GM23338 (cell line): ENCODE results near the gene SUN5. TPM values are rescaled to one million over a fixed set of nuclear protein-coding genes. Genes with fewer than 3 reads are reported as not detected.

Source experiments
- ATAC-seq: fragments of 200-7000 bp; cut with Tn5 transposase; 3 replicates; pipeline ENCODE4 v1.9.1; 2020
- DNase-seq: peaks from one replicate; pipeline ENCODE4 v3.0.0-alpha.2; 2015; ENCODE audit warnings: low spot score
- H2AFZ ChIP-seq: fragments of 200-600 bp; sonication (generic); 2 replicates; pipeline ENCODE4 v1.8.0; 2016; ENCODE audit warnings: antibody characterized with exemption, mild to moderate bottlenecking, moderate library complexity
- H3F3A ChIP-seq: fragments of 200-600 bp; sonication (generic); replicated peaks from 2 replicates; pipeline ENCODE4 v1.8.0; 2017; ENCODE audit warnings: antibody characterized with exemption, mixed run types, low read depth
- H3K27ac ChIP-seq: fragments of 200-600 bp; sonication (generic); 2 replicates; pipeline ENCODE4 v1.6.1; 2016; ENCODE audit warnings: low read depth
- H3K27me3 ChIP-seq: fragments of 200-600 bp; sonication (generic); 2 replicates; pipeline ENCODE4 v1.8.0; 2016; ENCODE audit warnings: mild to moderate bottlenecking, mixed run types, moderate library complexity; ENCODE audit not compliant: insufficient read depth
- H3K36me3 ChIP-seq: fragments of 200-600 bp; sonication (generic); 2 replicates; pipeline ENCODE4 v1.8.0; 2016; ENCODE audit warnings: mild to moderate bottlenecking; ENCODE audit not compliant: insufficient read depth
- H3K4me1 ChIP-seq: fragments of 200-600 bp; sonication (generic); 2 replicates; pipeline ENCODE4 v1.8.0; 2016; ENCODE audit warnings: mild to moderate bottlenecking, moderate library complexity; ENCODE audit not compliant: insufficient read depth
- H3K4me2 ChIP-seq: fragments of 200-600 bp; sonication (generic); 2 replicates; pipeline ENCODE4 v1.7.1; 2017; ENCODE audit warnings: mixed run types
- H3K4me3 ChIP-seq: fragments of 200-600 bp; sonication (generic); 2 replicates; pipeline ENCODE4 v1.6.1; 2016; ENCODE audit warnings: mixed run types
- H3K79me2 ChIP-seq: fragments of 200-600 bp; sonication (generic); replicated peaks from 2 replicates; pipeline ENCODE4 v1.8.0; 2017; ENCODE audit warnings: mild to moderate bottlenecking; ENCODE audit not compliant: insufficient read depth
- H3K9me2 ChIP-seq: fragments of 200-600 bp; sonication (generic); 2 replicates; pipeline ENCODE4 v1.8.0; 2017; ENCODE audit not compliant: insufficient read depth
- H4K20me1 ChIP-seq: fragments of 200-600 bp; sonication (generic); replicated peaks from 2 replicates; pipeline ENCODE4 v1.8.0; 2017; ENCODE audit warnings: mild to moderate bottlenecking; ENCODE audit not compliant: insufficient read depth
- H3K27ac Mint-ChIP-seq: 2 replicates; pipeline ENCODE4 v1.8.0; 2020; ENCODE audit warnings: inconsistent platforms, mild to moderate bottlenecking, moderate library complexity, mixed read lengths
- H3K27me3 Mint-ChIP-seq: 3 replicates; pipeline ENCODE4 v1.8.0; 2022; ENCODE audit warnings: low read depth, mild to moderate bottlenecking, moderate library complexity, mixed read lengths, inconsistent platforms; ENCODE audit not compliant: insufficient read depth, poor library complexity
- H3K36me3 Mint-ChIP-seq: 3 replicates; pipeline ENCODE4 v1.8.0; 2021; ENCODE audit warnings: low read depth, mild to moderate bottlenecking, inconsistent platforms, moderate library complexity, mixed read lengths
- H3K4me1 Mint-ChIP-seq: 3 replicates; pipeline ENCODE4 v1.8.0; 2020; ENCODE audit warnings: mild to moderate bottlenecking, inconsistent platforms, mixed read lengths
- H3K4me3 Mint-ChIP-seq: 3 replicates; pipeline ENCODE4 v1.8.0; 2021; ENCODE audit warnings: moderate library complexity, mild to moderate bottlenecking, inconsistent platforms, mixed read lengths
- H3K9me3 Mint-ChIP-seq: 3 replicates; pipeline ENCODE4 v1.8.0; 2020; ENCODE audit warnings: moderate library complexity, mild to moderate bottlenecking, inconsistent platforms, mixed read lengths
- CTCF ChIP-seq, 2 experiments: fragments of 200-600 bp in 1 of 2; sonication (generic) in 1 of 2; conservative IDR thresholded peaks; 2 replicates each; pipeline versions ENCODE4 v1.5.1 to v1.6.1; 2016 to 2017; ENCODE audit warnings: antibody characterized with exemption in 2 of 2, low read depth in 2 of 2, mild to moderate bottlenecking in 2 of 2, moderate library complexity in 1 of 2
- ETS1 ChIP-seq: IDR thresholded peaks from 2 replicates; pipeline ENCODE4 v1.6.1; 2016; ENCODE audit warnings: antibody characterized with exemption
- EZH2 ChIP-seq: fragments of 200-600 bp; sonication (generic); IDR thresholded peaks from one replicate; pipeline ENCODE4 v1.8.0; 2017; ENCODE audit warnings: antibody characterized with exemption, mild to moderate bottlenecking, low read depth; ENCODE audit not compliant: unreplicated experiment
- EZH2phosphoT487 ChIP-seq: fragments of 200-600 bp; sonication (generic); IDR thresholded peaks from one replicate; pipeline ENCODE4 v1.8.1; 2018; ENCODE audit warnings: antibody characterized with exemption; ENCODE audit not compliant: unreplicated experiment
- JUNB ChIP-seq: IDR thresholded peaks from one replicate; pipeline ENCODE4 v1.6.1; 2016; ENCODE audit warnings: antibody characterized with exemption; ENCODE audit not compliant: unreplicated experiment
- NANOG ChIP-seq: IDR thresholded peaks from 2 replicates; pipeline ENCODE4 v1.6.1; 2016; ENCODE audit warnings: antibody characterized with exemption, borderline replicate concordance
- REST ChIP-seq: IDR thresholded peaks from one replicate; pipeline ENCODE4 v1.6.1; 2018; ENCODE audit warnings: antibody characterized with exemption; ENCODE audit not compliant: unreplicated experiment
- ZNF331 ChIP-seq: fragments of 250-450 bp; sonication (Bioruptor Pico); IDR thresholded peaks from 2 replicates; pipeline ENCODE4 v1.5.0; 2020; ENCODE audit warnings: low read depth, mild to moderate bottlenecking, moderate library complexity
- polyA plus RNA-seq: library from polyadenylated mRNA; unstranded; fragments of >200 nt; fragmentation: Nextera tagmentation; extraction: Ambion mirVana; gene quantifications from 2 replicates; pipeline ENCODE4 v1.2.1, GENCODE V29; 2016
- total RNA-seq: library from RNA; depleted of rRNA; stranded (reverse); fragments of >200 nt; shearing (Covaris generic); gene quantifications from 2 replicates; pipeline ENCODE4 v1.2.3, GENCODE V29; 2014

SUN5 gene
- total and polyA plus RNA-seq, 2 experiments from 2014 or later: not detected

GRCh38 chr20:33023439-33024242 is 19.4 kb upstream of the SUN5 start:
- no peaks in the 10 kb centered on the region for H3K36me3 ChIP-seq
- no peaks in the 10 kb centered on the region for H3K79me2 ChIP-seq
- Mint-ChIP-seq H3K27ac (no peak overlapping the region), H3K36me3 (no peaks in the 10 kb centered on the region), H3K27me3 (peaks cover 6% of the 10 kb centered on the region), H3K4me1 (no peaks in the 10 kb centered on the region), H3K4me3 (no peak overlapping the region), H3K9me3 (no peaks in the 10 kb centered on the region)
- H3K27ac ChIP-seq: no peak overlapping the region
- 0 out of 2 replicates have a peak, but pooled peaks cover 6% of the 10 kb centered on the region for H3K9me2 ChIP-seq
- H3K4me1 ChIP-seq: no peaks in the 10 kb centered on the region
- no peaks in the 10 kb centered on the region for H4K20me1 ChIP-seq
- H3K4me3 ChIP-seq: no peak overlapping the region
- TF ChIP-seq NANOG: no peak
- no peak for TF ChIP-seq REST
- TF ChIP-seq ETS1: no peak
- TF ChIP-seq EZH2phosphoT487: no peak
- H2AFZ ChIP-seq: no peak overlapping the region
- no peaks in the 10 kb centered on the region for H3K27me3 ChIP-seq
- ATAC-seq (no peak; the same call in 2 of the 3 replicates), DNase-seq (no peak)
- no peaks in the 10 kb centered on the region for H3F3A ChIP-seq
- H3K4me2 ChIP-seq: no peak overlapping the region

GRCh38 chr20:33022694-33023438 is 18.6 kb upstream of the SUN5 start:
- Histone ChIP-seq H3K79me2 (no peaks in the 10 kb centered on the region), H3K36me3 (no peaks in the 10 kb centered on the region)
- no peak overlapping the region for H3K27ac Mint-ChIP-seq
- TF ChIP-seq JUNB (no peak), ZNF331 (CRISPR knock-in tag) (no peak), CTCF (conservative IDR thresholded peaks at IDR 0.05; ENCODE audit: low read depth in 2 of 2) (no peak), EZH2 (no peak)

More at GRCh38 chr20:33022694-33023438, 18.6 kb upstream of the SUN5 start:
- Histone ChIP-seq H3K9me2 (0 out of 2 replicates have a peak, but pooled peaks cover 6% of the 10 kb centered on the region), H3K27ac (no peak overlapping the region), H2AFZ (no peak overlapping the region), H3F3A (no peaks in the 10 kb centered on the region), H3K4me1 (no peaks in the 10 kb centered on the region), H3K4me3 (no peak overlapping the region), H4K20me1 (no peaks in the 10 kb centered on the region), H3K4me2 (no peak overlapping the region), H3K27me3 (no peaks in the 10 kb centered on the region)
- no peak overlapping the region for H3K4me3 Mint-ChIP-seq
- no peaks in the 10 kb centered on the region for H3K4me1 Mint-ChIP-seq
- peaks cover 6% of the 10 kb centered on the region for H3K27me3 Mint-ChIP-seq
- no peaks in the 10 kb centered on the region for H3K36me3 Mint-ChIP-seq
- DNase-seq (no peak), ATAC-seq (no peak)
- no peaks in the 10 kb centered on the region for H3K9me3 Mint-ChIP-seq
